HG02642 (cell line): ENCODE data around the gene TRPV2.
"Not testable (repeated sequence)": the region's sequence is repeated elsewhere in the genome, so short reads cannot be mapped to it uniquely, and the experiment has no call there.

ENCODE experiments used
- ATAC-seq: cut with Tn5 transposase; IDR thresholded peaks from one replicate; pipeline ENCODE4 v1.9.1; 2021; ENCODE audit warnings: mild to moderate bottlenecking; ENCODE audit not compliant: unreplicated experiment, poor library complexity

Gene TRPV2, protein sequence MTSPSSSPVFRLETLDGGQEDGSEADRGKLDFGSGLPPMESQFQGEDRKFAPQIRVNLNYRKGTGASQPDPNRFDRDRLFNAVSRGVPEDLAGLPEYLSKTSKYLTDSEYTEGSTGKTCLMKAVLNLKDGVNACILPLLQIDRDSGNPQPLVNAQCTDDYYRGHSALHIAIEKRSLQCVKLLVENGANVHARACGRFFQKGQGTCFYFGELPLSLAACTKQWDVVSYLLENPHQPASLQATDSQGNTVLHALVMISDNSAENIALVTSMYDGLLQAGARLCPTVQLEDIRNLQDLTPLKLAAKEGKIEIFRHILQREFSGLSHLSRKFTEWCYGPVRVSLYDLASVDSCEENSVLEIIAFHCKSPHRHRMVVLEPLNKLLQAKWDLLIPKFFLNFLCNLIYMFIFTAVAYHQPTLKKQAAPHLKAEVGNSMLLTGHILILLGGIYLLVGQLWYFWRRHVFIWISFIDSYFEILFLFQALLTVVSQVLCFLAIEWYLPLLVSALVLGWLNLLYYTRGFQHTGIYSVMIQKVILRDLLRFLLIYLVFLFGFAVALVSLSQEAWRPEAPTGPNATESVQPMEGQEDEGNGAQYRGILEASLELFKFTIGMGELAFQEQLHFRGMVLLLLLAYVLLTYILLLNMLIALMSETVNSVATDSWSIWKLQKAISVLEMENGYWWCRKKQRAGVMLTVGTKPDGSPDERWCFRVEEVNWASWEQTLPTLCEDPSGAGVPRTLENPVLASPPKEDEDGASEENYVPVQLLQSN

DNA sequence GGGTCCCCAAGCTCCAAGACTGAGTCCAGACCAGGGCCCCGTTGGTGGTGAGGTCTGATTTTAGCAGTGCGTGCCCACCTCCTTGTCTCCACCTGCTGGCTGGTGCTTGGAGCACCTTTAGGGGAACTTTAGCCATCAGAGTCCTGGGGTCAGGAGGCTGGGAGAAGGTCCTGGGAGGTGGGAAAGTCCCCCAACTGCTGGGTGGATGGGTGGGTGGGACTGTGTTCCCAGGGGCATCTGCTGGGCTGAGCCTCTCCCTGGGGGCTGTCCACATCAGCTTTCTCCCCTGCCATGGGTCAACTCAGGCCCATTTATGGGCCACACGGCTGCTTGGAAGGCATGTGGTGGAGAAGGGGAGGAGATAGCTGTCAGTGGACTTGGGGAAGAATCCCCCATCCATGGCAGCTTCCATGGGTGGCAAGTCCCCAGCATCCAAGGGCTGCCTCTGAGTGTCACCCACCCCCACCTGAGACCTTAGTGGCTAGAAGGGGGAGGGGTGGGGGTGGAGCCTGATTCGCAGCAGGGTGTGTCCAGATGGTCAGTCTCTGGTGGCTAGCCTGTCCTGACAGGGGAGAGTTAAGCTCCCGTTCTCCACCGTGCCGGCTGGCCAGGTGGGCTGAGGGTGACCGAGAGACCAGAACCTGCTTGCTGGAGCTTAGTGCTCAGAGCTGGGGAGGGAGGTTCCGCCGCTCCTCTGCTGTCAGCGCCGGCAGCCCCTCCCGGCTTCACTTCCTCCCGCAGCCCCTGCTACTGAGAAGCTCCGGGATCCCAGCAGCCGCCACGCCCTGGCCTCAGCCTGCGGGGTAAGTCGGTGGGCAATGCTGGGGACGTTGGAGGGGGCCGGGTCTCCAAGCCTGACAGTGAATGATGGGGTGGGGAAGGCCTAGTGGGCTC, at the start of gene TRPV2:
TRPV2 (plus strand) TSS at position 541 of the 894 bp plus-strand sequence. CDS start 2,098 bp downstream, outside the sequence.
- ATAC-seq, result peak; percentile 50

DNA sequence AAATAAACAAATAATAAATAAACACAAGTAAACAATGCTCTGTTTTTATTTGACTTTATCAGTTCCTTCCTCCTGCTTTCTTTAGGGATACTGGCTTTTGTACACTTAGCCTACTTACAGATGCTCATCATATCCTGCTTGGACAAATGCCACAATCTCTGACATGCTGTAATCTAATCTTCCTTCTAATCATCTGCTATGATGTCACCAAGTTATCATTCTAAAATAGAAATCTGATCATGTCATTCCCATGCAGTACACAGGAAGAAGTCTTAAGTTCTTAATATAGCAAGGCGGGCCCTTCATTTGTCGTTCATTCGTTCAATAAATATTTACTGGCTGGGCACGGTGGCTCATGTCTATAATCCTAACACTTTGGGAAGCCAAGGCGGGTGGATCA, 43.6 kb upstream of the TRPV2 start:
- ATAC-seq, result no peak

DNA sequence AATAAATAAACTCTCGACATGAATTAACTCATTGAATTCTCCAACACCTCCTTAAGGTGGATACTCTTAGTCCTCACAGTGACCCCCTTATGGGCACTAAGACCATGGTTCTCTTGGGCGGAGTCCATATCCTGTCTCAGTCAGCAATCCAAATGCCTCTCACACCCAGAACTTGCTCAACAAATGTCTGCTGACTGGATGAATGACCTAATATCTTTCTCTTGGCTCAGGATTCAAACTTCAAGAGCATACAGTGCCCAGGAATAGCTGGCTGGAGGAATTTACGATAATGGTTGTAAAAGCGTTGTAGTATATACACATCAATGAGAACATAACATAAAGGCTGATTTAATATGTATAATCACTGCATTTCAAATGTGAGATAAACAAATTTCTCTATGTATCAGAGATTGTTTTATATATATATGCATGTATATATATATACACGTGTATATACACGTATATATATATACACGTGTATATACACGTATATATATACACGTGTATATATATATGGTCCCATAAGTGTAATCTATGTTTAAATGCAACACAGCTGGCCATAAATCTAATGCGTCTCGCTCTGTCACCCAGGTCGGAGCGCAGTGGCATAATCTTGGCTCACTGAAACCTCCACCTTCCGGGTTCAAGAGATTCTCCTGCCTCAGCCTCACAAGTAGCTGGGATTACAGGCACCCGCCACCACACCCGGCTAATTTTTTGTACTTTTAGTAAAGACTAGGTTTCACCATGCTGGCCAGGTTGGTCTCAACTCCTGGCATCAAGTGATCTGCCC, 41.0 kb upstream of the TRPV2 start:
- no peak for ATAC-seq

DNA sequence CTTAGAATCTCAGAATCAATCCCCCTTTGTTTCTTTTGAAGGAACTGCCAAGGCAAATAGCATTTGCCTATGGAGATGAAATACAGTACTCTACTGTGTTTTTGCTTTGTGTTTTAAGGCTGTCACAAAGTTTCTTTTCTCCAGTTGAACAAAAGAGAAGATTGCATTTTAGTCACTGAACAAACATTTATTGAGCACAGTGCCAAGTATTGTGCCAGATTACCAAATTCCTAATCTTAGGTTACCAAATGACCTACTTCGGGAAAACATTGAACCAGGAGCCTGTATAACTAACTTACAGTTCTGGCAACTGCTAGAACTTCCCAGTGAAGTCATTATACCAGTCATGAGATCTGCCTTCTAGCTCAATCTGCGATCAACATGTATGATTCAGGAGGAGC, 37.4 kb upstream of the TRPV2 start:
- no peak for ATAC-seq

DNA sequence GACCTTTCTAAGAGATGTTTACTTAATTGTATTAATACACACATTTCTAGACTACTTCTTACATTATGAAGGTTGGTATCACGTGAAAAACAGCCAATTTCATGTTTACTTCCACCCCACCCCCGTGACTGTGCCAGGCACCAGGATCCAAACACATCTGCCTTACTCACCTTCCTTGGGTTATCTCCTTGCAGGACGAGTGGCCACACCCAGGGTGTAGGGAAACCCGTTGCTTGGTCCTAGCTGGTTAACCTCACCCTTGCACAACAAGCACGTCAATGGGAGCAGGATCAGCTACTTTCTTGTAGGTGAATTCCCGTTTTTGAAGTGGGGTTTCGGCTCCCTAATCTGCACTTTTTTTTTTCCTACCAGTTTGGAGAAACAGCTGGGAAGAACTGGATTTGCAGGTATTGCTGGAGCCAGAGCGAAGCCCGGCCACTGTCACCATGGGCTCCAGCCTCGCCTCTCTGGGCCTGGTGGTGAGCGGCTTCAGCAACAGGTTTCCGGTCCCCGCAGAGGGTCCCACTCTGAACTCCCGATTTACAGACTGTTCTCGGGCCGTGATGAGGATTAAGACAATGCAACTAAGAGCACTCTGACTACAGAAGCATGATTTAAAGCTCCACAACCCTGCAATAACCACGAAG, 36.6 kb upstream of the TRPV2 start:
- ATAC-seq, result no peak

DNA sequence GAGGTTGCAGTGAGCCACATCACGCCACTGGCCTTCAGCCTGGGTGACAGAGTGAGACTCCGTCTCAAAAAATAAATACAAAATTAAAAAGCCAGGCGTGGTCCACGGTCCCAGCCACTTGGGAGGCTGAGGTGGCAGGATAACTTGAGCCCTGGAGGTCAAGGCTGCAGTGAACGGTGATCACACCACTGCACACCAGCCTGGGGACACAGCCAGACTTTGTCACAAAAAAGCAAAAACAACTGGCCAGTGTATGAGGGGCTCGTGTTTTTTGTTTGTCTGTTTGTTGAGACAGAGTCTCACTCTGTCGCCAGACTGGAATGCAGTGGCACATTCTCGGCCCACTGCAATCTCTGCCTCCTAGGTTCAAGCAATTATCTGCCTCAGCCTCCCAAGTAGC, 35.7 kb upstream of the TRPV2 start:
- no peak for ATAC-seq

DNA sequence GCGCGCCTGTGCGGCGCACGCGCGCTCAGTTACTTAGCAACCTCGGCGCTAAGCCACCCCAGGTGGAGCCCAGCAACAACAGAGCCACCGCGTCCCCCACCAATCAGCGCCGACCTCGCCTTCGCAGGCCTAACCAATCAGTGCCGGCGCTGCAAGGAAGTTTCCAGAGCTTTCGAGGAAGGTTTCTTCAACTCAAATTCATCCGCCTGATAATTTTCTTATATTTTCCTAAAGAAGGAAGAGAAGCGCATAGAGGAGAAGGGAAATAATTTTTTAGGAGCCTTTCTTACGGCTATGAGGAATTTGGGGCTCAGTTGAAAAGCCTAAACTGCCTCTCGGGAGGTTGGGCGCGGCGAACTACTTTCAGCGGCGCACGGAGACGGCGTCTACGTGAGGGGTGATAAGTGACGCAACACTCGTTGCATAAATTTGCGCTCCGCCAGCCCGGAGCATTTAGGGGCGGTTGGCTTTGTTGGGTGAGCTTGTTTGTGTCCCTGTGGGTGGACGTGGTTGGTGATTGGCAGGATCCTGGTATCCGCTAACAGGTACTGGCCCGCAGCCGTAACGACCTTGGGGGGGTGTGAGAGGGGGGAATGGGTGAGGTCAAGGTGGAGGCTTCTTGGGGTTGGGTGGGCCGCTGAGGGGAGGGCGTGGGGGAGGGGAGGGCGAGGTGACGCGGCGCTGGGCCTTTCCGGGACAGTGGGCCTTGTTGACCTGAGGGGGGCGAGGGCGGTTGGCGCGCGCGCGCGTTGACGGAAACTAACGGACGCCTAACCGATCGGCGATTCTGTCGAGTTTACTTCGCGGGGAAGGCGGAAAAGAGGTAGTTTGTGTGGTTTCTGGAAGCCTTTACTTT, 34.5 kb upstream of the TRPV2 start, which contains the start of gene UBB:
UBB (plus strand) TSS at position 452 of the 856 bp plus-strand sequence. CDS start 817 bp downstream, outside the sequence.
- ATAC-seq, result peak; percentile 91

DNA sequence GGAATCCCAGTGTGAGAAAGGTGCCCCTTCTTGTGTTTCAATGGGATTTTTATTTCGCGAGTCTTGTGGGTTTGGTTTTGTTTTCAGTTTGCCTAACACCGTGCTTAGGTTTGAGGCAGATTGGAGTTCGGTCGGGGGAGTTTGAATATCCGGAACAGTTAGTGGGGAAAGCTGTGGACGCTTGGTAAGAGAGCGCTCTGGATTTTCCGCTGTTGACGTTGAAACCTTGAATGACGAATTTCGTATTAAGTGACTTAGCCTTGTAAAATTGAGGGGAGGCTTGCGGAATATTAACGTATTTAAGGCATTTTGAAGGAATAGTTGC, 33.9 kb upstream of the TRPV2 start:
- ATAC-seq, result peak; percentile 12

DNA sequence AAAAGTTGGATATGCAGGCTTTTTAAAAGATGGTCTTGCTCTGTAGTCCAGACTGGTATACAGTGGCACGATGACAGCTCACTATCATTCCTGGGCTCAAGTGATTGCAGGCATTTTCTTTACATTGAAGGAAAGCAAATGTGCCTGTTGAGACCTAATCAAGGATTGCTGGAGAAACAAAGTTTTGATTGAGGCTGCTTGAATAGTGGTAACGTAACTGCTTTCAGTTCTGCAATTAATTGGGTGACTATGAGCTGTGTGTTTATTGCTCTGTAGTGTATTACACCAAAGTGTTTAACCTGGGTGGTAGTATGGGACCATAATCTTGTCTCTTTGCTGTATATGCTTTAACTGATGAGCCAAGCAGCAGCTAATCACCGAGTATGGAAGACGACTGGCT, 32.2 kb upstream of the TRPV2 start:
- ATAC-seq, result no peak

DNA sequence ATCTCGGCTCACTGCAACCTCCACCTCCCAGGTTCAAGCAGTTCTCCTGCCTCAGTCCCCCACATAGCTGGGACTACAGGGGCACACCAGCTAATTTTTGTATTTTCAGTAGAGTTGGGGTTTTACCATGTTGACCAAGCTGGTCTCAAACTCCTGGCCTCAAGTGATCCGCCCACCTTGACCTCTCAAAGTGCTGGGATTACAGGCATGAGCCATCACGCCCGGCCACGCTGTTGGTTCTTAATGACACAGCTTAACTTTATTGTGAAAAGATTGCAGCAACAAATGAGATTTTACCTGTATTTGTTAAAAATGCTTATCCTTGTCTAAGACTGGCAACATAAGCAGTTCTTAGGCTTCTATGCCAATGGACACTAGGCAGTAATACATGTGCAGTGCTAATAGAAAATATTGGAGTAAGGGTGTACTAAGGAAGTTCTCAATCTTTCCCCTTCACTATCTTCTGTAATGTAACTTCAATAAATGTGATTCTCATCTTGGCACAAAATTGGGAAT, 31.5 kb upstream of the TRPV2 start:
- no peak for ATAC-seq

DNA sequence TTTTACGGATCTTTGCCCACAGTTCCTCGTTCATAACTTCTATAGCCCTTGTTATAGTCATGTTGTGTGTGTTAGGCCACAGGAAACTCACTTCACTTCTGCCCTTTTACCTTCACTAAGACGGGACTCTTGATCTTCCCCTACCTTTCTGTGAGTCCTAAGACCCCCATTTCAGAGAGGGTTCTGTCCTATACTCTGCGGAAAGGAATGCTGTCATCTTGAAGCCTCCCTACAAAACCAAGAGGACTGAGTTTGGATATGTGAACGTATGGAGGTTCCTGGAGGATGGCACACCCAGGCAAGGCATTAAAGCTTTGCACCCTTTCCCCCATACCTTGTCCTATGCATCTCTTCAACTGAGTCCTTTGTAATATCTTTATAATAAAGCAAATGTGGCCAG, 30.8 kb upstream of the TRPV2 start:
- no peak for ATAC-seq

DNA sequence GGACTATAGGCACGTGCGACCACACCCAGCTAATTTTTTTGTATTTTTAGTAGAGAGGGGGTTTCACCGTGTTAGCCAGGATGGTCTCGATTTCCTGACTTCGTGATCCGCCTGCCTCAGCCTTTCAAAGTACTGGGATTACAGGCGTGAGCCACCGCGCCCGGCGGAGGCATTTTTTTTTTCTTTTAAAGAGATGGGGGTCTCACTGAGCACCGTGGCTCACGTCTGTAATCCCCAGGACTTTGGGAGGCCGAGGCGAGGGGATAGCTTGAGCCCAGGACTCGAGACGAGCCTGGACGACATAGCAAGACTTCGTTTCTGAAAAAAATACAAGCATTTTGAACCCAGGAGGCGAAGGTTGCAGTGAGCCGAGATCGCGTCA, 29.3 kb upstream of the TRPV2 start:
- not testable (repeated sequence) for ATAC-seq

DNA sequence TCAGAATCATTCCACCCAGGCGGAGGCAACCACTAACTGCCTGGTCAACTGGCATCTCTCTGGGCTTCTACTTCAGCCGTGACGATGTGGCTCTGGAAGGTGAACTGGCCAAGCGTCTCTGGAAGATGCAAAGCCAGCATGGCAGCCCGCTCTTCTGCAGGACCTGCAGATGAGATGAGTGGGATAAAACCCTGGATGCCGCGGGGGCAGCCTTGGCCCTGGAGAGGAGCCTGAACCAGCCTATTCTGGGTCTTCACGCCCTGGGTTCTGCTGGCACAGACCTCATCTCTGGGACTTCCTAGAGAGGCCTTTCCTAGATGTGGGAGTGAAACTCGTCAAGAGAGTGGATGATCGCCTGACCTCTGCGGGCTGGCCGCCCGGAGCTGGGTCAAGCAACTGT, 23.9 kb upstream of the TRPV2 start:
- ATAC-seq, result no peak

DNA sequence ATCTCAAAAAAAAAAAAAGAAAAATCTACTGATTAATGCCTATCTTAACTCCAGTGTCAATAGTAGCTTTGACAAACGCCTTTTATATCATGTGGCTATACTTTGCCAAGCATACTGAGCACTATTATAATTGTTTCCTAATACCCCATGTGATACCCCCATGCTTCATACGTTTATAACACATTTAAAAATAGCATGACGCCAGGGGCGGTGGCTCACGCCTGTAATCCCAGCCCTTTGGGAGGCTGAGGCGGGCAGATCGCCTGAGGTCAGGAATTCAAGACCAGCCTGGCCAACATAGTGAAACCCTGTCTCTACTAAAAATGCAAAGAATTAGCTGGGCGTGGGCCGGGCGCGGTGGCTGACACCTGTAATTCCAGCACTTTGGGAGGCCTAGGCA, 22.9 kb upstream of the TRPV2 start:
- not testable (repeated sequence) for ATAC-seq

DNA sequence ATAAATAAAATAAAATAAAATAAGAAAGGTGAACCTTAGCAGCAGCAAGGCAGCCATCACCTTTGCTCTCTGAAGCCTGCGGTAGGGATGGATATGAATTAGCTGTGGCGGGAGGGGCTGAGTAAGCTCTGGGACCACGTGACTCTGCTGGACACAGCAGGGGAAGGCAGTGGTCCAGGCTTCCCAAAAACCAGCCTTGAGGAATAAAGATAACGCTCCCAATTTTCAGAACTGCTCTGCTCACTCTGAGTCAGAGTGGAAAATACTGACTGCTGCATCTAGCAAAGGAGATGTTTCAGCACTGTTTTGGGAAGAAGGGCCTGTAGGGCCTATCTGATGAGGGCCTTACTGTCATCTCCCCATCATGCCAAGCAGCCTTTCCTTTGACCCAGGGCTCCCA, 19.5 kb upstream of the TRPV2 start:
- not testable (repeated sequence) for ATAC-seq

DNA sequence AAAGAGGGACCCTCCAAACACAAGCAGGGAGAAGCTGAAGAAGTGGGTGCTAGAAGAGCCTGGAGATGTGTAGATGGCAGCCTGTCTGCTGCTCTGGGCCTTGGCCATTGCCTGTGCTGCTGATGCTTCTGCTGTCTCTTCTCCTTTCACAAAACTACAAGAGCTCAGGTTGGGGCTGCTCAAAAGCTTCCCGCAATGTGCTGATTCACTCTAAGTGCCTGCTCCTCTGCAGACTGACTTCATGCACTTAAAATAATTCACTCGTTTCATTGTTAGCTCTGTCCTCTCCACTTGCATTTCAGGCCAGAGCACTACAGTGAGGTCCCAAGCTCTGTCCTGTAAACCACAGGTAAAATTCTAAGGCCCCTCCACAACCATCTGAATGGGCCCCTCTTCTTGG, 18.7 kb upstream of the TRPV2 start:
- not testable (repeated sequence) for ATAC-seq

DNA sequence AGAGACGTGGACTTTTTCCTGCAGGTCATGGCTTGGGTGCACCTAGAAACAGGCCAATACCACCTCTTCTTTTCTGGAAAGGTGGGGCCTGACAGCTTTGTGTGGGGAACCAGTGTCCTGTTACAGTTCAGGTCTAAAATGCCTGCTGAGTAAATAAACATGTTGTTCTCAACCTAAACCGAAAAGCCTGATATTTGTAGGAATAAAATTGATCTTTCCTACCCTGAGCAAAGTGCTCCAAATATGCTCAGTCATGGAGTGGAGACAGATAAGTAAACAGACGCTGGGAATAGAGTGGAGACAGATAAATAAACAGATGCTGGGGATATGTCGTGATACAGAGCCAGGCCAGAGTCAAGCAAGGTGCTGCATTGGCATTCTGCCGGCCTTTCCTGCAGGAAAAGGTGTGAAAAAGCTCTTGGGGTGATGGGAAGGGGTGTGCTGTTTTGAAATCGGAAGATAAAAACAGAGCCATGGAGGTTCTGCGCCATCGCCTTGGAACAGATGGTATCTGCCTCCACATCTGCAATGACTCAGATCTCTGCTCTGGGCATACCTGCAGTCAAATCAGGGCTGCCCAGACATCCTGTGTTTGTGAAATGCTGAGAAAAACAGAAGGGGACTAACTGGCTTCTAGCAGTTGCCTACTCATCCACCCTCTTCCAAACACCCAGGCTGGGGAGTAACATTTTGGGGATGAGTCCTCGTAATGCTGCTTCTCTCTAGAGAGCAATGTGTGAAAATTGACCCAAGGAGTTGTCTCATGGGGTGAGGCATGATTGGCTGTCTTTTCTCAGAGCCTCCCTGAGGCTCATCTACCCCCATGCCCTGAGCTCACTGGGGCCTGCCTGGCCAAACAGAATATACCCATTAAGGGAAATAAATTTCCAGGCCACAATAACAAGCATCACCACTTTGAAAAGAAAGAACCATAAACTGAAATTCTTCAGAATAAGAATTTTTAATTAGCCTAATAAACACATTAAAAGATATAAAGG, 16.8 kb upstream of the TRPV2 start:
- ATAC-seq, result peak; percentile 84
